ENCODE results near the gene LAMA4.
"Not testable (repeated sequence)": the region's sequence is repeated elsewhere in the genome, so short reads cannot be mapped to it uniquely, and the experiment has no call there.

LAMA4 gene

GRCh38 chr6:112113431-112113830, 140.9 kb downstream of the LAMA4 start:
- H3K4me3 ChIP-seq: no peak overlapping the region
- H3K27me3 ChIP-seq: no peaks in the 10 kb centered on the region
- no peaks in the 10 kb centered on the region for H3K4me1 ChIP-seq
- peaks cover 57 to 89% (median 70%) of the 10 kb centered on the region in 3 donors for H3K36me3 ChIP-seq
- DNase-seq: no peak
- intact Hi-C loops (cut with DNase I; ENCODE audit: low total_unique reads): no loop called here
- no peak for TF ChIP-seq CTCF (IDR thresholded peaks at IDR 0.05)
- H3K27ac ChIP-seq: no peak overlapping the region
- no peaks in the 10 kb centered on the region for H3K9me3 ChIP-seq

GRCh38 chr6:112109262-112109661, 145.1 kb downstream of the LAMA4 start:
- H3K36me3 ChIP-seq: peaks cover 43 to 73% (median 64%) of the 10 kb centered on the region in 3 donors
- intact Hi-C loops (cut with DNase I; ENCODE audit: low total_unique reads): no loop called here

GRCh38 chr6:112106562-112106961, 147.8 kb downstream of the LAMA4 start:
- peaks cover 31 to 50% (median 46%) of the 10 kb centered on the region in 3 donors for H3K36me3 ChIP-seq
- H3K27me3 ChIP-seq: no peaks in the 10 kb centered on the region
- no peaks in the 10 kb centered on the region for H3K9me3 ChIP-seq
- no peak overlapping the region for H3K4me3 ChIP-seq
- intact Hi-C loops (cut with DNase I; ENCODE audit: low total_unique reads): no loop called here
- DNase-seq: no peak
- no peak overlapping the region for H3K27ac ChIP-seq
- no peaks in the 10 kb centered on the region for H3K4me1 ChIP-seq
- no peak for TF ChIP-seq CTCF (IDR thresholded peaks at IDR 0.05)

More at GRCh38 chr6:112109262-112109661, 145.1 kb downstream of the LAMA4 start:
- TF ChIP-seq CTCF (IDR thresholded peaks at IDR 0.05): no peak
- Histone ChIP-seq H3K4me1 (no peaks in the 10 kb centered on the region), H3K4me3 (no peak overlapping the region), H3K27ac (no peak overlapping the region), H3K27me3 (no peaks in the 10 kb centered on the region), H3K9me3 (no peaks in the 10 kb centered on the region)
- DNase-seq: no peak

- H3K4me1 ChIP-seq; H3K9me3 ChIP-seq; H3K4me3 ChIP-seq; intact Hi-C loops (cut with DNase I; ENCODE audit: low total_unique reads); H3K27ac ChIP-seq; DNase-seq; H3K27me3 ChIP-seq: not testable (repeated sequence)
- H3K36me3 ChIP-seq: peaks cover 28 to 47% (median 46%) of the 10 kb centered on the region in 3 donors
Observed at GRCh38 chr6:112106026-112106425, 148.3 kb downstream of the LAMA4 start.

- intact Hi-C loops (cut with DNase I; ENCODE audit: low total_unique reads): no loop called here
- Histone ChIP-seq H3K4me3 (no peak overlapping the region), H3K27ac (no peak overlapping the region), H3K4me1 (no peaks in the 10 kb centered on the region), H3K27me3 (no peaks in the 10 kb centered on the region), H3K9me3 (no peaks in the 10 kb centered on the region), H3K36me3 (peaks cover 3 to 32% (median 16%) of the 10 kb centered on the region in 3 donors)
- TF ChIP-seq CTCF (IDR thresholded peaks at IDR 0.05): no peak
- no peak for DNase-seq
Observed at GRCh38 chr6:112100561-112100960, 153.8 kb downstream of the LAMA4 start.

- H3K4me3 ChIP-seq: no peak overlapping the region
- H3K4me1 ChIP-seq: no peaks in the 10 kb centered on the region
- H3K9me3 ChIP-seq: no peaks in the 10 kb centered on the region
- intact Hi-C loops (cut with DNase I; ENCODE audit: low total_unique reads): no loop called here
- no peaks in the 10 kb centered on the region for H3K27me3 ChIP-seq
- peaks cover 3 to 25% (median 16%) of the 10 kb centered on the region in 3 donors for H3K36me3 ChIP-seq
- no peak for DNase-seq
- no peak overlapping the region for H3K27ac ChIP-seq
- TF ChIP-seq CTCF (IDR thresholded peaks at IDR 0.05): no peak
Observed at GRCh38 chr6:112096901-112097300, 157.5 kb downstream of the LAMA4 start.
